NCI-H1092 (cell line): ENCODE results near the gene USP32.
"Not testable (repeated sequence)": the region's sequence is repeated elsewhere in the genome, so short reads cannot be mapped to it uniquely, and the experiment has no call there.

Source experiments
- DNase-seq: peaks from one replicate; lab custom pipeline; 2025; lab: John Stamatoyannopoulos, UW

USP32 gene

GRCh38 chr17:60230358-60230757 lies 161.6 kb downstream of the USP32 start:
- DNase-seq: no peak

GRCh38 chr17:60229188-60229802 lies 162.6 kb downstream of the USP32 start:
- DNase-seq: no peak

- not testable (repeated sequence) for DNase-seq
Measured at GRCh38 chr17:60227276-60227675, 164.7 kb downstream of the USP32 start.

GRCh38 chr17:60224064-60224463 lies 167.9 kb downstream of the USP32 start:
- no peak for DNase-seq

GRCh38 chr17:60223456-60223855 lies 168.5 kb downstream of the USP32 start:
- DNase-seq: no peak

GRCh38 chr17:60218774-60219173 lies 173.2 kb downstream of the USP32 start:
- not testable (repeated sequence) for DNase-seq

GRCh38 chr17:60215895-60216294 lies 176.0 kb downstream of the USP32 start:
- DNase-seq: not testable (repeated sequence)

GRCh38 chr17:60211282-60211681 lies 180.7 kb downstream of the USP32 start:
- not testable (repeated sequence) for DNase-seq

- not testable (repeated sequence) for DNase-seq
Measured at GRCh38 chr17:60208302-60208701, 183.6 kb downstream of the USP32 start.

- not testable (repeated sequence) for DNase-seq
Measured at GRCh38 chr17:60205782-60206181, 186.2 kb downstream of the USP32 start.

- not testable (repeated sequence) for DNase-seq
Measured at GRCh38 chr17:60198630-60199029, 193.3 kb downstream of the USP32 start.

GRCh38 chr17:60194141-60194540 lies 197.8 kb downstream of the USP32 start:
- DNase-seq: not testable (repeated sequence)

- DNase-seq: no peak
Measured at GRCh38 chr17:60193482-60193881, 198.5 kb downstream of the USP32 start.

- not testable (repeated sequence) for DNase-seq
Measured at GRCh38 chr17:60193032-60193431, 198.9 kb downstream of the USP32 start.

- not testable (repeated sequence) for DNase-seq
Measured at GRCh38 chr17:60190032-60190431, 201.9 kb downstream of the USP32 start.

GRCh38 chr17:60188759-60189158 lies 203.2 kb downstream of the USP32 start:
- DNase-seq: no peak

GRCh38 chr17:60186846-60187745 lies 204.8 kb downstream of the USP32 start:
- DNase-seq: not testable (repeated sequence)

- DNase-seq: not testable (repeated sequence)
Measured at GRCh38 chr17:60186372-60186771, 205.6 kb downstream of the USP32 start.

- DNase-seq: not testable (repeated sequence)
Measured at GRCh38 chr17:60180380-60180779, 211.6 kb downstream of the USP32 start.

- DNase-seq: peak; percentile 56
Measured at GRCh38 chr17:60178180-60178579, 213.8 kb downstream of the USP32 start.

GRCh38 chr17:60176763-60177162 lies 215.2 kb downstream of the USP32 start:
- not testable (repeated sequence) for DNase-seq

GRCh38 chr17:60174767-60175166 lies 217.2 kb downstream of the USP32 start:
- DNase-seq: not testable (repeated sequence)

GRCh38 chr17:60174035-60174434 lies 217.9 kb downstream of the USP32 start:
- DNase-seq: no peak
